Parathyroid adenoma (tissue), 2 donors: ENCODE measurements around the gene USF2.

Experiments used
- H2AFZ ChIP-seq: fragments of 300-600 bp; sonication (generic); one replicate; pipeline ENCODE4 v1.7.0; 2017; ENCODE audit warnings: antibody characterized with exemption, mild to moderate bottlenecking
- H3K27ac ChIP-seq: fragments of 300-600 bp; sonication (generic); one replicate; pipeline ENCODE4 v1.7.0; 2017
- H3K27me3 ChIP-seq: fragments of 300-600 bp; sonication (generic); one replicate; pipeline ENCODE4 v1.7.0; 2017; ENCODE audit warnings: low read length; ENCODE audit not compliant: control insufficient read depth, insufficient read depth
- H3K36me3 ChIP-seq: fragments of 300-600 bp; sonication (generic); one replicate; pipeline ENCODE4 v1.7.0; 2017; ENCODE audit warnings: low read length; ENCODE audit not compliant: control insufficient read depth, insufficient read depth
- H3K4me1 ChIP-seq: fragments of 300-600 bp; sonication (generic); one replicate; pipeline ENCODE4 v1.7.0; 2017; ENCODE audit warnings: control low read depth
- H3K4me2 ChIP-seq: fragments of 300-600 bp; sonication (generic); one replicate; pipeline ENCODE4 v1.7.0; 2017; ENCODE audit warnings: low read length
- H3K4me3 ChIP-seq: fragments of 300-600 bp; sonication (generic); one replicate; pipeline ENCODE4 v1.7.0; 2017; ENCODE audit warnings: low read depth, low read length
- H3K79me2 ChIP-seq: fragments of 300-600 bp; sonication (generic); one replicate; pipeline ENCODE4 v1.7.0; 2017; ENCODE audit warnings: control low read depth
- H3K9ac ChIP-seq: fragments of 300-600 bp; sonication (generic); one replicate; pipeline ENCODE4 v1.7.0; 2017; ENCODE audit warnings: mild to moderate bottlenecking
- H3K9me3 ChIP-seq: fragments of 300-600 bp; sonication (generic); one replicate; pipeline ENCODE4 v1.7.0; 2017; ENCODE audit warnings: low read length; ENCODE audit not compliant: control insufficient read depth
- CTCF ChIP-seq: fragments of 300-600 bp; sonication (generic); IDR thresholded peaks from one replicate; pipeline ENCODE4 v1.7.0; 2017; ENCODE audit warnings: antibody characterized with exemption, mild to moderate bottlenecking
- donor health status: primary hyperparathyroidism.

The USF2 gene

GRCh38 chr19:35265900-35266519 is 2.8 kb upstream of the USF2 start:
- TF ChIP-seq CTCF: no peak
- H3K27ac ChIP-seq: no peak overlapping the region
- peaks cover 11% of the 10 kb centered on the region for H3K79me2 ChIP-seq
- H3K27me3 ChIP-seq: no peaks in the 10 kb centered on the region
- no peak overlapping the region for H3K9ac ChIP-seq
- H3K36me3 ChIP-seq: no peaks in the 10 kb centered on the region
- no peak overlapping the region for H3K4me3 ChIP-seq
- peaks cover 17% of the 10 kb centered on the region for H3K4me1 ChIP-seq
- H3K9me3 ChIP-seq: no peaks in the 10 kb centered on the region
- H2AFZ ChIP-seq: no peak overlapping the region
- no peak overlapping the region for H3K4me2 ChIP-seq

- no peaks in the 10 kb centered on the region for H3K36me3 ChIP-seq
- H3K4me3 ChIP-seq: peak overlapping the region; percentile 95
- H3K9me3 ChIP-seq: no peaks in the 10 kb centered on the region
- H3K27ac ChIP-seq: peak overlapping the region; percentile 79
- H3K27me3 ChIP-seq: no peaks in the 10 kb centered on the region
- peak overlapping the region; percentile 9 for H3K9ac ChIP-seq
- H3K4me1 ChIP-seq: peaks cover 17% of the 10 kb centered on the region
- peak overlapping the region; percentile 95 for H3K4me2 ChIP-seq
- TF ChIP-seq CTCF: no peak
- peaks cover 19% of the 10 kb centered on the region for H3K79me2 ChIP-seq
- H2AFZ ChIP-seq: no peak overlapping the region
Measured at GRCh38 chr19:35266520-35267352, 2.0 kb upstream of the USF2 start.

GRCh38 chr19:35267353-35267817 is 1.4 kb upstream of the USF2 start:
- Histone ChIP-seq H3K36me3 (no peaks in the 10 kb centered on the region), H3K27me3 (no peaks in the 10 kb centered on the region), H3K4me3 (peak overlapping the region; percentile 95), H3K4me2 (peak overlapping the region; percentile 95), H3K4me1 (peaks cover 18% of the 10 kb centered on the region), H3K9ac (peak overlapping the region; percentile 9), H3K9me3 (no peaks in the 10 kb centered on the region), H3K79me2 (peaks cover 25% of the 10 kb centered on the region), H3K27ac (peak overlapping the region; percentile 79), H2AFZ (peak overlapping the region; percentile 47)
- TF ChIP-seq CTCF: no peak

- no peaks in the 10 kb centered on the region for H3K36me3 ChIP-seq
- peak overlapping the region; percentile 79 for H3K27ac ChIP-seq
- no peak for TF ChIP-seq CTCF
Measured at GRCh38 chr19:35267818-35268535, 785 bp upstream of the USF2 start.

More at GRCh38 chr19:35267818-35268535, 785 bp upstream of the USF2 start:
- no peaks in the 10 kb centered on the region for H3K9me3 ChIP-seq
- H3K9ac ChIP-seq: peak overlapping the region; percentile 9
- no peaks in the 10 kb centered on the region for H3K27me3 ChIP-seq
- peak overlapping the region; percentile 95 for H3K4me3 ChIP-seq
- H3K4me2 ChIP-seq: peak overlapping the region; percentile 95
- H3K79me2 ChIP-seq: peaks cover 27% of the 10 kb centered on the region
- H3K4me1 ChIP-seq: peaks cover 20% of the 10 kb centered on the region
- peak overlapping the region; percentile 47 for H2AFZ ChIP-seq
